GM12878 (cell line): ENCODE measurements around the gene VSX1. TPM values are rescaled to one million over a fixed set of nuclear protein-coding genes. Genes with fewer than 3 reads are reported as not detected.

ENCODE experiments used
- ATAC-seq: fragments of 200-7000 bp; cut with Tn5 transposase; 3 replicates; pipeline ENCODE4 v1.9.1; 2020; ENCODE audit warnings: mild to moderate bottlenecking, moderate library complexity
- BruUV-seq: library from RNA; stranded (reverse); fragments of 400-500 nt; replicated peaks from 2 replicates; lab custom pipeline; 2021; lab: Mats Ljungman, UMichigan
- CTCF ChIA-PET: fragments of 300-600 bp; sonication (Branson Sonifier 250); formaldehyde crosslinking; extraction: SDS; loops from one replicate; lab custom pipeline; 2021; ENCODE audit warnings: inconsistent platforms; lab: Yijun Ruan, JAX
- POLR2A ChIA-PET: fragments of 350-600 bp; formaldehyde crosslinking; extraction: SDS; loops from one replicate; lab custom pipeline; 2021; ENCODE audit warnings: inconsistent platforms; lab: Charles Lee
- RAD21 ChIA-PET: fragments of 300-600 bp; sonication (Branson Sonifier 250); formaldehyde crosslinking; loops from one replicate; lab custom pipeline; 2023; ENCODE audit warnings: antibody characterized with exemption; ENCODE audit not compliant: unreplicated experiment; lab: Charles Lee
- SMC1A ChIA-PET: fragments of 300-600 bp; sonication (Branson Sonifier 250); formaldehyde crosslinking; loops from one replicate; lab custom pipeline; 2023; ENCODE audit not compliant: unreplicated experiment, uncharacterized antibody; lab: Charles Lee
- DNase-seq: peaks from one replicate; pipeline ENCODE4 v3.0.0-alpha.2; 2011; ENCODE audit warnings: low read depth, low spot score
- FAIRE-seq: peaks from 3 replicates; lab custom pipeline; 2011; peaks lifted over from hg19 to GRCh38; lab: Jason Lieb, UNC
- H2AFZ ChIP-seq: 2 replicates; pipeline ENCODE4 v1.6.0; 2011; ENCODE audit warnings: low read depth, low read length, control low read depth; ENCODE audit not compliant: control insufficient read depth
- H3K27ac ChIP-seq: 2 replicates; pipeline ENCODE4 v1.5.1; 2011; ENCODE audit warnings: control low read depth; ENCODE audit not compliant: control insufficient read depth, insufficient read depth
- H3K27me3 ChIP-seq, 2 experiments: replicated peaks in 1 of 2; 2 replicates each; pipeline versions ENCODE4 v1.6.0 to v1.6.1; 2011; ENCODE audit warnings: low read length in 1 of 2; ENCODE audit not compliant: control insufficient read depth in 2 of 2, insufficient read depth in 2 of 2
- H3K36me3 ChIP-seq, 2 experiments: 2 replicates each; pipeline ENCODE4 v1.5.1; 2011; ENCODE audit warnings: low read length in 1 of 2; ENCODE audit not compliant: control insufficient read depth in 2 of 2, insufficient read depth in 2 of 2
- H3K4me1 ChIP-seq: 2 replicates; pipeline ENCODE4 v1.6.1; 2011; ENCODE audit warnings: mild to moderate bottlenecking, low read length, moderate library complexity, mixed read lengths; ENCODE audit not compliant: control insufficient read depth, insufficient read depth
- H3K4me2 ChIP-seq: 2 replicates; pipeline ENCODE4 v1.6.0; 2011; ENCODE audit warnings: control low read depth; ENCODE audit not compliant: control insufficient read depth, insufficient read depth
- H3K4me3 ChIP-seq: fragments of 200-600 bp; sonication (generic); 2 replicates; pipeline ENCODE4 v1.5.1; 2016
- H3K79me2 ChIP-seq: 2 replicates; pipeline ENCODE4 v1.6.0; 2011; ENCODE audit warnings: low read length; ENCODE audit not compliant: control insufficient read depth, insufficient read depth
- H3K9ac ChIP-seq: 2 replicates; pipeline ENCODE4 v1.8.0; 2011; ENCODE audit warnings: low read length, control low read depth, mixed read lengths; ENCODE audit not compliant: control insufficient read depth, insufficient read depth
- H3K9me3 ChIP-seq: replicated peaks from 3 replicates; pipeline ENCODE4 v1.5.1; 2011; ENCODE audit warnings: mild to moderate bottlenecking, low read length; ENCODE audit not compliant: control insufficient read depth, insufficient read depth
- H4K20me1 ChIP-seq: 2 replicates; pipeline ENCODE4 v1.6.0; 2011; ENCODE audit not compliant: control insufficient read depth, insufficient read depth
- ASH2L ChIP-seq: fragments of 300-600, 200-600 bp; sonication (generic); IDR thresholded peaks from 2 replicates; pipeline ENCODE4 v1.6.1; 2017; ENCODE audit warnings: low read depth, mild to moderate bottlenecking, borderline replicate concordance
- ATF7 ChIP-seq: fragments of 450-650 bp; IDR thresholded peaks from 2 replicates; pipeline ENCODE4 v1.6.1; 2016; ENCODE audit warnings: low read depth, mild to moderate bottlenecking
- E2F4 ChIP-seq: IDR thresholded peaks from 2 replicates; pipeline ENCODE4 v1.6.1; 2012; ENCODE audit warnings: low read depth, low read length, improper control_type of control experiment
- HSF1 ChIP-seq: fragments of 150-350 bp; IDR thresholded peaks from 2 replicates; pipeline ENCODE4 v1.6.1; 2014; ENCODE audit warnings: mild to moderate bottlenecking, low read depth, low read length
- IRF4 ChIP-seq: IDR thresholded peaks from 2 replicates; pipeline ENCODE4 v1.6.1; 2011; ENCODE audit warnings: low read depth, low read length
- KAT2A ChIP-seq: conservative IDR thresholded peaks from 2 replicates; pipeline ENCODE4 v1.6.1; 2011; ENCODE audit warnings: low read depth, low read length; ENCODE audit not compliant: control insufficient read depth
- KDM1A ChIP-seq: fragments of 200-600 bp; sonication (generic); IDR thresholded peaks from 2 replicates; pipeline ENCODE4 v1.6.1; 2016; ENCODE audit warnings: borderline replicate concordance
- KLF5 ChIP-seq: fragments of 450-650 bp; IDR thresholded peaks from 2 replicates; pipeline ENCODE4 v1.6.1; 2014; ENCODE audit warnings: mild to moderate bottlenecking; ENCODE audit not compliant: partially characterized antibody
- PAX8 ChIP-seq: fragments of 450-650 bp; IDR thresholded peaks from 2 replicates; pipeline ENCODE4 v1.6.1; 2017; ENCODE audit warnings: mild to moderate bottlenecking, moderate library complexity
- POLR2AphosphoS2 ChIP-seq: IDR thresholded peaks from 2 replicates; pipeline ENCODE4 v1.6.1; 2011; ENCODE audit warnings: low read depth, mild to moderate bottlenecking, low read length, improper control_type of control experiment, moderate library complexity
- POLR2AphosphoS5 ChIP-seq: IDR thresholded peaks from 2 replicates; pipeline ENCODE4 v1.6.1; 2011; ENCODE audit warnings: mild to moderate bottlenecking, low read length, inconsistent platforms
- SMAD1 ChIP-seq: fragments of 450-650 bp; IDR thresholded peaks from 2 replicates; pipeline ENCODE4 v1.6.1; 2018; ENCODE audit warnings: mild to moderate bottlenecking, low read depth; ENCODE audit not compliant: partially characterized antibody
- SMARCA5 ChIP-seq: fragments of 450-650 bp; IDR thresholded peaks from 2 replicates; pipeline ENCODE4 v1.6.1; 2017; ENCODE audit warnings: mild to moderate bottlenecking
- USF2 ChIP-seq: IDR thresholded peaks from 2 replicates; pipeline ENCODE4 v1.6.1; 2011; ENCODE audit warnings: low read depth, low read length, improper control_type of control experiment, borderline replicate concordance
- ZNF207 ChIP-seq: fragments of 450-650 bp; IDR thresholded peaks from 2 replicates; pipeline ENCODE4 v1.6.1; 2014; ENCODE audit warnings: antibody characterized with exemption, mild to moderate bottlenecking, borderline replicate concordance
- ZNF384 ChIP-seq: IDR thresholded peaks from 2 replicates; pipeline ENCODE4 v1.6.1; 2012; ENCODE audit warnings: low read depth, mild to moderate bottlenecking, low read length, improper control_type of control experiment, borderline replicate concordance
- WGBS: methylation state at CpG from one replicate; pipeline ENCODE4 v1.1.6; 2016; ENCODE audit warnings: low lambda C conversion rate; ENCODE audit not compliant: insufficient replicate concordance, insufficient coverage; ENCODE audit errors: missing lambda C conversion rate; 5-methylcytosine and 5-hydroxymethylcytosine counted together
- in situ Hi-C: fragments of 300-500 bp; cut with MboI; formaldehyde crosslinking; loops from 9 replicates; pipeline ENCODE4 v1.14.3; 2018; ENCODE audit warnings: mixed read lengths
- intact Hi-C: fragments of 100-400 bp; cut with micrococcal nuclease; formaldehyde crosslinking; loops from one replicate; pipeline ENCODE4 v1.14.2; 2022; ENCODE audit not compliant: unreplicated experiment
- polyA plus RNA-seq, 11 experiments: library from polyadenylated mRNA; depleted of rRNA in 4 of 11; unstranded in 6 of 11; stranded (reverse) in 5 of 11; fragments of >200 nt; fragmentation: Nextera tagmentation in 4 of 11; fragmentation: Illumina TruSeq in 1 of 11; extraction: Ambion mirVana in 4 of 11; extraction: Trizol in 1 of 11; gene quantifications; 1 replicate in 1 of 11; 2 replicates in 10 of 11; pipeline versions ENCODE4 v1.2.1 to v1.2.3, GENCODE V29; 2011 to 2016; ENCODE audit warnings: inconsistent platforms in 2 of 11, missing spikeins in 2 of 11, low read depth in 1 of 11
- total RNA-seq, 4 experiments: library from RNA; depleted of rRNA in 3 of 4; stranded (reverse); fragments of >200 nt in 3 of 4; fragmentation: Illumina TruSeq in 1 of 4; extraction: Trizol in 1 of 4; gene quantifications; 2 replicates each; pipeline versions ENCODE4 v1.2.1 to v1.2.3, GENCODE V29; 2013 to 2021

Gene VSX1
- total and polyA plus RNA-seq, 10 of the 15 experiments (the other 5 are each of a cell fraction or from before 2014, with no cell fraction given), result 0.05 TPM; not detected in 9

- TF ChIP-seq USF2 (no peak), POLR2AphosphoS5 (no peak), HSF1 (no peak), SMAD1 (no peak), SMARCA5 (no peak), PAX8 (no peak), ASH2L (no peak), POLR2AphosphoS2 (no peak), KDM1A (no peak)
These were observed 48.0 kb downstream of the VSX1 start (continued) for GRCh38 chr20:25033924-25034300.

GRCh38 chr20:25033265-25033923 lies 48.5 kb downstream of the VSX1 start:
- TF ChIP-seq ZNF207, result no peak
- TF ChIP-seq POLR2AphosphoS2, result no peak
- TF ChIP-seq E2F4, result no peak
- TF ChIP-seq ATF7, result no peak
- TF ChIP-seq KAT2A, result no peak
- TF ChIP-seq KLF5, result no peak
- no peak for TF ChIP-seq ZNF384
- TF ChIP-seq IRF4, result no peak
- Histone ChIP-seq H3K9me3 (no peaks in the 10 kb centered on the region), H4K20me1 (no peaks in the 10 kb centered on the region), H3K9ac (no peak overlapping the region), H2AFZ (no peak overlapping the region), H3K4me2 (no peak overlapping the region), H3K27me3 (no peaks in the 10 kb centered on the region), H3K36me3 (peaks cover 0 to 6% of the 10 kb centered on the region in 2 experiments; a peak in 2 of 4 replicates), H3K4me3 (no peak overlapping the region), H3K4me1 (peaks cover 26% of the 10 kb centered on the region), H3K27ac (no peak overlapping the region), H3K79me2 (peaks cover 2% of the 10 kb centered on the region)
- no TSS peak for BruUV-seq
- DNase-seq, result no peak
- ChIA-PET SMC1A (interaction anchor here (0.8 to 1.6 kb wide), 4 partner anchors 20 to 57 kb away, joined by 3 to 7 read pairs (median 4); no protein-coding TSS in a partner anchor), RAD21 (no interaction called here), POLR2A (interaction anchor here (1.1 to 1.7 kb wide), 2 partner anchors 12 to 25 kb away, joined by 4 to 5 read pairs; no protein-coding TSS in a partner anchor), CTCF (interaction anchor here (0.7 to 2.1 kb wide), 4 partner anchors 32 to 366 kb away, joined by 3 to 6 read pairs (median 4); no protein-coding TSS in a partner anchor)
- intact Hi-C loops, result no loop called here
- ATAC-seq, result no peak
- 80% methylated on average over 6 of the region's 6 CpGs for WGBS
- no peak for FAIRE-seq
- in situ Hi-C loops, result no loop called here
